Transverse colon (tissue), 4 donors: ENCODE data around the gene MLLT10.

Experiments
- POLR2A ChIP-seq: fragments of 450-650 bp; IDR thresholded peaks from one replicate; pipeline ENCODE4 v1.6.1; 2016; ENCODE audit warnings: antibody characterized with exemption, mild to moderate bottlenecking, moderate library complexity
- POLR2AphosphoS5 ChIP-seq, 3 donors: sonication (generic); formaldehyde crosslinking; IDR thresholded peaks; one replicate each; pipeline ENCODE4 v1.6.1; 2016; ENCODE audit warnings: antibody characterized with exemption in 3 of 3
- TF ChIP-seq, protein P1 (sequence below), 5 experiments: fragments of 200-600 bp in 3 of 5; fragments of 450-650 bp in 2 of 5; sonication (generic) in 3 of 5; IDR thresholded peaks; 1 replicate in 2 of 5; 2 replicates in 3 of 5; pipeline ENCODE4 v1.5.1; 2016 to 2017; ENCODE audit warnings: antibody characterized with exemption in 5 of 5, inconsistent platforms in 3 of 5, mild to moderate bottlenecking in 2 of 5, moderate library complexity in 1 of 5

GRCh38 chr10:21637795-21638194 is 103.8 kb downstream of the MLLT10 start:
- TF ChIP-seq, protein P1, sequence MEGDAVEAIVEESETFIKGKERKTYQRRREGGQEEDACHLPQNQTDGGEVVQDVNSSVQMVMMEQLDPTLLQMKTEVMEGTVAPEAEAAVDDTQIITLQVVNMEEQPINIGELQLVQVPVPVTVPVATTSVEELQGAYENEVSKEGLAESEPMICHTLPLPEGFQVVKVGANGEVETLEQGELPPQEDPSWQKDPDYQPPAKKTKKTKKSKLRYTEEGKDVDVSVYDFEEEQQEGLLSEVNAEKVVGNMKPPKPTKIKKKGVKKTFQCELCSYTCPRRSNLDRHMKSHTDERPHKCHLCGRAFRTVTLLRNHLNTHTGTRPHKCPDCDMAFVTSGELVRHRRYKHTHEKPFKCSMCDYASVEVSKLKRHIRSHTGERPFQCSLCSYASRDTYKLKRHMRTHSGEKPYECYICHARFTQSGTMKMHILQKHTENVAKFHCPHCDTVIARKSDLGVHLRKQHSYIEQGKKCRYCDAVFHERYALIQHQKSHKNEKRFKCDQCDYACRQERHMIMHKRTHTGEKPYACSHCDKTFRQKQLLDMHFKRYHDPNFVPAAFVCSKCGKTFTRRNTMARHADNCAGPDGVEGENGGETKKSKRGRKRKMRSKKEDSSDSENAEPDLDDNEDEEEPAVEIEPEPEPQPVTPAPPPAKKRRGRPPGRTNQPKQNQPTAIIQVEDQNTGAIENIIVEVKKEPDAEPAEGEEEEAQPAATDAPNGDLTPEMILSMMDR (IDR thresholded peaks at IDR 0.05): no peak
- no peak for TF ChIP-seq POLR2AphosphoS5 (IDR thresholded peaks at IDR 0.05)
- TF ChIP-seq POLR2A: no peak
